Ascending aorta (tissue), 2 donors: Measurements from ENCODE around the gene PRIM1. TPM values are rescaled to one million over a fixed set of nuclear protein-coding genes. Genes with fewer than 3 reads are reported as not detected.

Experiments
- DNase-seq, 2 donors: peaks; one replicate each; pipeline ENCODE4 v3.0.0-alpha.2; 2019; ENCODE audit warnings: low spot score in 2 of 2
- H3K27ac ChIP-seq, 2 donors: fragments of 200-600 bp; sonication (generic); one replicate each; pipeline ENCODE4 v1.5.1; 2016 to 2017; ENCODE audit warnings: mild to moderate bottlenecking in 1 of 2
- H3K27me3 ChIP-seq: fragments of 200-600 bp; sonication (generic); one replicate; pipeline ENCODE4 v1.5.1; 2017
- H3K36me3 ChIP-seq, 2 donors: fragments of 200-600 bp; sonication (generic); one replicate each; pipeline ENCODE4 v1.5.1; 2016
- H3K4me1 ChIP-seq, 2 donors: fragments of 200-600 bp; sonication (generic); one replicate each; pipeline ENCODE4 v1.5.1; 2016 to 2017; ENCODE audit warnings: mild to moderate bottlenecking in 1 of 2
- H3K4me3 ChIP-seq, 2 donors: fragments of 200-600 bp; sonication (generic); one replicate each; pipeline ENCODE4 v1.5.1; 2016 to 2017; ENCODE audit warnings: mild to moderate bottlenecking in 1 of 2
- H3K9me3 ChIP-seq, 2 donors: fragments of 200-600 bp; sonication (generic); one replicate each; pipeline ENCODE4 v1.5.1; 2016
- intact Hi-C: fragments of 100-400 bp; cut with DNase I; formaldehyde crosslinking; loops from one replicate; pipeline ENCODE4 v1.15.1; 2023
- total RNA-seq: library from RNA; depleted of rRNA; stranded (reverse); fragments of >200 nt; gene quantifications from one replicate; pipeline ENCODE4 v1.1.0, GENCODE V29; 2016
- TF ChIP-seq, protein P1 (sequence below), 3 experiments: fragments of 200-600 bp in 2 of 3; fragments of 450-650 bp in 1 of 3; sonication (generic) in 2 of 3; IDR thresholded peaks; one replicate each; pipeline ENCODE4 v1.5.1; 2016 to 2019; ENCODE audit warnings: antibody characterized with exemption in 3 of 3, mild to moderate bottlenecking in 1 of 3, moderate library complexity in 1 of 3

Gene PRIM1
- total RNA-seq, 1 donor from 2014 or later: 20.9 TPM

DNA sequence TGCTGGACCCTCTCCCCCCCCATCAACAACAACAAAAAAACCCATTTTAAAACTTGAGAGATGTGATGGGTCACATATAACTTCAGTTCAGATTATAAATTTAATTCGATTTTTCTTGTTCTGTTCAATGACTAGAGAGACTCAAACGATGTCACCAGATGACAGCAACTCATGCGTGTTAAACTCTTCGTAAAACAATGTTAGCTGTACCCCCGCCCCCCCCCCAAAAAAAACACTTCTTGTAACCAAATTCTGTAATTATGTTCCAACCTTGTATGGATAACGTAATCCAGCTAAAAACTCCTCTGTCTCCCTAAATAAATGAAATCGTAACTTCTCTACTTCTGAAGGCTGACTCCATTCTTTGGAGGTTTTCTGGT is 26.4 kb downstream of the PRIM1 start:
- TF ChIP-seq, protein P1, sequence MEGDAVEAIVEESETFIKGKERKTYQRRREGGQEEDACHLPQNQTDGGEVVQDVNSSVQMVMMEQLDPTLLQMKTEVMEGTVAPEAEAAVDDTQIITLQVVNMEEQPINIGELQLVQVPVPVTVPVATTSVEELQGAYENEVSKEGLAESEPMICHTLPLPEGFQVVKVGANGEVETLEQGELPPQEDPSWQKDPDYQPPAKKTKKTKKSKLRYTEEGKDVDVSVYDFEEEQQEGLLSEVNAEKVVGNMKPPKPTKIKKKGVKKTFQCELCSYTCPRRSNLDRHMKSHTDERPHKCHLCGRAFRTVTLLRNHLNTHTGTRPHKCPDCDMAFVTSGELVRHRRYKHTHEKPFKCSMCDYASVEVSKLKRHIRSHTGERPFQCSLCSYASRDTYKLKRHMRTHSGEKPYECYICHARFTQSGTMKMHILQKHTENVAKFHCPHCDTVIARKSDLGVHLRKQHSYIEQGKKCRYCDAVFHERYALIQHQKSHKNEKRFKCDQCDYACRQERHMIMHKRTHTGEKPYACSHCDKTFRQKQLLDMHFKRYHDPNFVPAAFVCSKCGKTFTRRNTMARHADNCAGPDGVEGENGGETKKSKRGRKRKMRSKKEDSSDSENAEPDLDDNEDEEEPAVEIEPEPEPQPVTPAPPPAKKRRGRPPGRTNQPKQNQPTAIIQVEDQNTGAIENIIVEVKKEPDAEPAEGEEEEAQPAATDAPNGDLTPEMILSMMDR (IDR thresholded peaks at IDR 0.05): no peak
- Histone ChIP-seq H3K27ac (peak overlapping the region; percentile 89 to 90), H3K9me3 (no peaks in the 10 kb centered on the region), H3K4me3 (peak overlapping the region; percentile 72 to 84), H3K36me3 (peaks cover 1 to 2% of the 10 kb centered on the region in 2 donors), H3K4me1 (peaks cover 0 to 25% of the 10 kb centered on the region in 2 donors), H3K27me3 (no peaks in the 10 kb centered on the region)
- intact Hi-C loops: loop anchor here (1.0 to 2.0 kb wide), 4 partner anchors 27 to 89 kb away; partner anchors contain the start of genes PRIM1 and PTGES3
- no peak for DNase-seq

DNA sequence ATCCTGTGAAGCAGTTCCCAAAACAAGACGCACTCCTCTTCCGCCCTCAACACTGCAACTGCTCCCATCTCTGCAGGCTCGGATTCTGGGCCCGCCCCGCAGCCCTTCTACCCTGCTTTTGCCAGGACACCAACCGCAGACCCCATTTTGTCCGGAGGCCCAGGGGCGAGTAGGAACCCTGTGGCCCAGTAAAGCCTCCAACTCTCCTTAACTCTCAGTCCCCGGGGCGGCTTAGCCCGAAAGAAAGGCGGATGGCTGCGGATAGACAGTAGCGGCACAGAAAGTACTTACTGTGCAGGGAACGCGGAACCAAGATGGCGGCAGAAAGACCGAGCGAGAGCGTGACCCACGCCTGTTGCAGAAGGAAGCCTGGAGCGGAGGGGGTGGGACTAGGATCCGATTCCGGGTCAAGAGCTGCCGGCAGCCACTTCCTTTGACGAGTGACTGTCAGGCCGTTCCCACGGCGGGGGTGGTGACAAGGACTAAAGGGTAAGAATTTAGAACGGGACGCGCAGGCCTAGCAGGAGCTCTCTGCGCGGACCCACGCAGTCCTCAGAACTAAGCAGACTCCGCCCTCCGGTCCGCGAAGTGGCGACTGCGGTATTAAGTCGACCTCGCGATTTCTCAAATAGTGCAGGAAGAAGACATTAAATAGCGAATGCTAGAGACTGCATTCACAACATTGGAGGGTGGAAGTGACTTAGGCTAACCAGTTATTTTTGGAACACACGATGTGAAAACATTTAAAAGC is 27.0 kb downstream of the PRIM1 start, which contains the start of gene NACA:
TSS of gene NACA (minus strand) at position 328 of the 751 bp plus-strand sequence. CDS start 778 bp downstream, outside the sequence.
- Histone ChIP-seq H3K36me3 (peaks cover 5 to 7% of the 10 kb centered on the region in 2 donors), H3K4me1 (peaks cover 0 to 26% of the 10 kb centered on the region in 2 donors), H3K9me3 (no peaks in the 10 kb centered on the region), H3K4me3 (peak within 1 kb of the TSS; percentile 72 to 84), H3K27me3 (no peaks in the 10 kb centered on the region), H3K27ac (peak within 1 kb of the TSS; percentile 89 to 90)
- DNase-seq: peak; percentile 96 to 100
- TF ChIP-seq, protein P1 (IDR thresholded peaks at IDR 0.05): no peak
- intact Hi-C loops: loop anchor here (1.0 to 2.0 kb wide), 4 partner anchors 28 to 88 kb away; partner anchors contain the start of genes PRIM1 and PTGES3

DNA sequence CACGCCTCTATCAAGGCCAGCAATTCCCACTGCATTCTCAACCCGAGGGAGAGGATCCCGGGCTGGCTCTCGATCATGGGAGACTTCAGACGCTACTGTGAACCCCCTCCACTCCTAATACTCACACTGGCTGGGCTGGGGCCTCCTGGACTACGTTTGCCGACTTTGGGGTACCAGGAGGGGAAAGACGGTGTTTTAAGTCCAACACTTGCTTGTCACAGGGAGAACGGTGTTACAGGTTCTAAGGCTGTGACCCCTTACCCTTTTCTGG is 27.5 kb downstream of the PRIM1 start:
- no peak for DNase-seq

DNA sequence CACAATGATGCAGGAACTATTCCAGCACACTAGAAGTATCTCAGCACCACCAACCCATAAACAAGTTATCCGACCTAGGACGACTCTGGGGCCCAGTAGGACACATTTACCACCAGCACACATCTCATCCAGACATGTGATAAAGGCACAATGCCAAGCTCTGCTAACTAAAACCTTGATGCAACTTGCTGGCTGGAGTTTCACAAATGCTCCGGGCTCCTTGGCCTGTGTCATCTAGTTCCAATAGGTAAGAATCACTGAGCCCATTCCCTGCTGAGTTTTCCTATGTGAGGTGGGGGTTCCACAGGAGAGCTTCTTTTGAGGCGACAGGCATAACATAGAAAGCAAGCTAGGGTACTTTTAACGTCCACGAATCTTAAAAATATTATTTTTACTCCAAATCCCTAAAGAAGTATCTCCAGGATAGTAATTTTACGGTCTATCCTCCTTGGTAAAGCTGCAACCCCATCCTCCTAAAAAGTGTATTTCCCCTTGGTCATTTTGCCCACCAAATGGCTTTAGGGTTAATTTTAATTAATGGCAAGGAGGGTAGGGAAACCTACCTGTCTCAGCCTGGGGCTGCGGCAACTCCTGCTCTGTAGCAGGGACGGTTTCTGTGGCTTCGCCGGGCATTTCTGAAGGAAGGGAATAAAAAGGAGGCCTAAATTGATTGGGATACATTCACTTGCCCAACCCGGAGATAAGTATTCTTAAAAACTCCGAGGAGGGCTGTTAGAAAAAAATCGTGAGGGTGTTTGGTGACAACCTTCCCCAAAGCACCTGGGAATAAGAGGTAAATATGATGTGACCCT is 28.0 kb downstream of the PRIM1 start:
- peak in 1 of 2 donors; percentile 68 for DNase-seq
- peaks cover 0 to 28% of the 10 kb centered on the region in 2 donors for H3K4me1 ChIP-seq

More for the DNA sequence above, 27.5 kb downstream of the PRIM1 start:
- H3K4me3 ChIP-seq: peak overlapping the region; percentile 72 to 84
- intact Hi-C loops: loop anchor here (2.0 kb wide), 2 partner anchors 28 to 88 kb away; partner anchors contain the start of gene PRIM1
- TF ChIP-seq, protein P1 (IDR thresholded peaks at IDR 0.05): no peak
- H3K36me3 ChIP-seq: peaks cover 5 to 7% of the 10 kb centered on the region in 2 donors
- H3K9me3 ChIP-seq: no peaks in the 10 kb centered on the region
- H3K27me3 ChIP-seq: no peaks in the 10 kb centered on the region
- peak overlapping the region; percentile 89 to 90 for H3K27ac ChIP-seq
- peaks cover 0 to 26% of the 10 kb centered on the region in 2 donors for H3K4me1 ChIP-seq

DNA sequence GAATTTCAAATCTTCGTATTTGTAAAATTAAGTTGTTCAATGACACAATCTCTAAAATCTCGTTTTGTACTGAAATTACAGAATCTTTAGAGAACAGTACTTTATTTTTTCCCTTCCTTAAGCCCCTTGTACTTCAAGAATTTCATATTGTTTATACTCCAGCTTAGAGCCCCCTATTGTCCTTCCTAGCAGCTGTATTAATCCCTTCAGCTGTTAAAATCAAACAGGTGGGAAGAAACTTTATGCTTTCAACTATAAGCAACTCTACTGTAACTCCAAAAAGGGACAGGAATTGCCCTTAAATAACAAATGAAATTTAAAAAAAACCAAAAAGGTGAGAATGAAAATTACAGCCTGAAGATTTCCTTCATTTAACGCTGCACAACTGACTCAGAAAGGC is 28.8 kb downstream of the PRIM1 start:
- Histone ChIP-seq H3K4me1 (peaks cover 0 to 32% of the 10 kb centered on the region in 2 donors), H3K27me3 (no peaks in the 10 kb centered on the region), H3K36me3 (peaks cover 7 to 17% of the 10 kb centered on the region in 2 donors), H3K27ac (peak overlapping the region in 1 of 2 donors; percentile 89), H3K9me3 (no peaks in the 10 kb centered on the region), H3K4me3 (peak overlapping the region; percentile 72 to 84)
- intact Hi-C loops: no loop called here
- TF ChIP-seq, protein P1 (IDR thresholded peaks at IDR 0.05): no peak
- no peak for DNase-seq

More for the DNA sequence above, 28.0 kb downstream of the PRIM1 start:
- intact Hi-C loops: loop anchor here (2.0 kb wide), 2 partner anchors 29 to 87 kb away; partner anchors contain the start of gene PRIM1
- peak overlapping the region; percentile 89 to 90 for H3K27ac ChIP-seq
- H3K9me3 ChIP-seq: no peaks in the 10 kb centered on the region
- peak overlapping the region; percentile 72 to 84 for H3K4me3 ChIP-seq
- TF ChIP-seq, protein P1 (IDR thresholded peaks at IDR 0.05): no peak
- H3K36me3 ChIP-seq: peaks cover 7 to 11% of the 10 kb centered on the region in 2 donors
- no peaks in the 10 kb centered on the region for H3K27me3 ChIP-seq
